ENCODE data around the gene HSH2D.

DNA sequence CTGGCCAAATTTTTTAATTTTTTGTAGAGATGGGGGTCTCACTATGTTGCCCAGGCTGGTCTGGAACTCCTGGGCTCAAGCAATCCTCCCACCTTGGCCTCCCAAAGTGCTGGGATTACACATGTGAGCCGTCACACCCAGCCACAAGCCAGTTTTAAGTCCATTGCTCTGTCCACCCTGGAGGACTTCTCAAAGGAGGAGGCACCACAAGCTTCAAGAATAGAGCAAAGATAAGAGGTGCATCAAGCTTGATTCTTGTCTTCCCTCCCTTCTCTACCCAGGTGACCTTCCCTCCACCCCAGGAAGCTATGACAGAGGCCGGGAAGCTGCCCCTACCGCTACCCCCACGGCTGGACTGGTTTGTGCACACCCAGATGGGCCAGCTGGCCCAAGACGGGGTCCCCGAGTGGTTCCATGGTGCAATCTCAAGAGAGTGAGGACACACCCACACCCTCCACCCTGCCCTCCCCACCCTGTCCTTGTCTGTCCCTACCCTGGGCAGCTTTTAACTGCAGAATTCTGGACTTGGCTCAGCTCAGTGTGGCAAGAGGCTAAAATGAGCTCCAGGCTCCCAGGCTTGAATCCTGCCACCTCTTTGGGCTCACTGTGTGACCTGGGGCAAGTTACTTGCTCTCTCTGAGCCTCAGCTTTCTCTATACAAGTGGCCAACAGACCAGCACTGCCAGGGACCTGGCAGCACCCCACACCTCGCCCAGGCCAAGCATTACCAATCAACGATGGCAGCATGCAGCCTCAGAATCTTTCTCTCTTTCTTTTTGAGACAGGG is 5.2 kb downstream of the HSH2D start:
- TF ChIP-seq CTCF (IDR thresholded peaks at IDR 0.05) (no peak), POLR2A (IDR thresholded peaks at IDR 0.05) (no peak)

Measured in Peyer's patch (tissue), 4 donors.